22Rv1 (cell line): Measurements from ENCODE around the gene STC2.

Source experiments
- H3K27ac ChIP-seq: fragments of 450-650 bp; 2 replicates; pipeline ENCODE4 v1.5.1; 2017
- ZFX ChIP-seq: fragments of 450-650 bp; IDR thresholded peaks from 2 replicates; pipeline ENCODE4 v1.6.1; 2017; ENCODE audit warnings: antibody characterized with exemption, borderline replicate concordance
- TF ChIP-seq, protein P1 (sequence below): fragments of 450-650 bp; IDR thresholded peaks from 2 replicates; pipeline ENCODE4 v1.5.1; 2017; ENCODE audit warnings: mild to moderate bottlenecking

STC2 gene

DNA sequence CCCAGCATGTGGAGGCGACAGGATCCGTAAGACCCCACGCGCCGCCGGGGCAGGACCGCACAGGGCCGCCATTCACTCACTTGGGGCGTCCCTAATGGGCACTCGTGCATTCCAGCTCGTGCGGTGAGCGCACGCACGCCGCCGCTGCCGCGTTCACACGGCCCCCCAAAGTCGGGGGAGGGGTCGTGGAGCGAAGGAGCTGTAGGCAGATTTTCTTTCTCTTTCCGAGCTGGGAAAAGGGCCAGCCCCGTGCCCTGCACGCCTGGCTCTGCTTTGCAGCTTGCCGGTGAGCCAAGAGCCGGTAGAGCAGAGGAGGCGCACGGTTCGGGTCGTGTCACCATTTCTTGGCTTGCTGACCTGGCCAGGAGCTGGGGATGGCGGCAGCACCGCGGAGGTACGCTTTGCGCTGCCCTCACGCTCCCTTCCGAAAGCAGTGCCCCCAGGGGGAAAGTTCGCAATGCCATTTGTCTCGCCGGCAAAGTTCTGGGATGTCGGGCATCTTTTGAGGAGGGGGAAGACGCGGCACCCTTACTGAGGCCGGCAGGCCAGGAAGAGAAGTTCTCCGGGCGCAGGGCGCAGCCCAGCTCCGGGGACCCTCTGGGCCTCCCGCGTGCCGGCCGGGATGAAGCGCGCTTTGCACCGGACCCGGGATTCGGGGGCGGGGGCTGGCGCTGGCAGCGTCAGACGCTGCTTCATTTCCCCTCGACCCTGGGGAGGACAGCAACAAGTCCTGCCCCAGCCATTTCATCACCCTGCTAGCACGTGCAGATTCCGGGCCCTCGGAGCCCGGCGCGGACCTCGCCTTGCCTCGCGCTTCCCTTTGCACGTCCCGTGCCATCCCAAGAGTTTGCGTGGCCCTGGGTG lies 898 bp downstream of the STC2 start:
- no peak for TF ChIP-seq ZFX
- TF ChIP-seq, protein P1, sequence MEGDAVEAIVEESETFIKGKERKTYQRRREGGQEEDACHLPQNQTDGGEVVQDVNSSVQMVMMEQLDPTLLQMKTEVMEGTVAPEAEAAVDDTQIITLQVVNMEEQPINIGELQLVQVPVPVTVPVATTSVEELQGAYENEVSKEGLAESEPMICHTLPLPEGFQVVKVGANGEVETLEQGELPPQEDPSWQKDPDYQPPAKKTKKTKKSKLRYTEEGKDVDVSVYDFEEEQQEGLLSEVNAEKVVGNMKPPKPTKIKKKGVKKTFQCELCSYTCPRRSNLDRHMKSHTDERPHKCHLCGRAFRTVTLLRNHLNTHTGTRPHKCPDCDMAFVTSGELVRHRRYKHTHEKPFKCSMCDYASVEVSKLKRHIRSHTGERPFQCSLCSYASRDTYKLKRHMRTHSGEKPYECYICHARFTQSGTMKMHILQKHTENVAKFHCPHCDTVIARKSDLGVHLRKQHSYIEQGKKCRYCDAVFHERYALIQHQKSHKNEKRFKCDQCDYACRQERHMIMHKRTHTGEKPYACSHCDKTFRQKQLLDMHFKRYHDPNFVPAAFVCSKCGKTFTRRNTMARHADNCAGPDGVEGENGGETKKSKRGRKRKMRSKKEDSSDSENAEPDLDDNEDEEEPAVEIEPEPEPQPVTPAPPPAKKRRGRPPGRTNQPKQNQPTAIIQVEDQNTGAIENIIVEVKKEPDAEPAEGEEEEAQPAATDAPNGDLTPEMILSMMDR = no peak
- H3K27ac ChIP-seq = peak overlapping the region; percentile 65

DNA sequence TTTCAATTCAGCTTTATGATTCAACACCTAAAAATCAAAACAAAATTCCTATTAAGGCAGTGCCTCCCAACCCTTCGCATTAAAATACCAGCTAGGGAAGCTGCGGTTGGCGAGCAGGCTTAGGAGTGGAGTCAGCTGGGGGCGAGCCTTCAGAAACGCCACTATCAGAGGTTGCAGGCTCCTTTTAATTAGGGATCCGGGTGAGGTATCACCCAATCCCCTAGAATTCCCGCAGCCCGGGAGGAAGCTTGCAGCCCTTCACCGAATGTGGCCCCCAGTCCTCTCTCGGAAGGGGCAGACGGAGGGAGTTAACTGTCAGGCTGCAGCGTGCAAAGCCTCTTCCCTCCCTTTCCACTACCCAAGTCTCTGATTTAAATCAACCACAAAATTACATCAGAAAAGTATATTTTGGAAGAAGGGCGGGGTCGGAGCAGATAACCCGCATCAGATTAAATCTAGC lies 1.7 kb downstream of the STC2 start:
- no peak overlapping the region for H3K27ac ChIP-seq
- TF ChIP-seq, protein P1 = no peak
- TF ChIP-seq ZFX = no peak

DNA sequence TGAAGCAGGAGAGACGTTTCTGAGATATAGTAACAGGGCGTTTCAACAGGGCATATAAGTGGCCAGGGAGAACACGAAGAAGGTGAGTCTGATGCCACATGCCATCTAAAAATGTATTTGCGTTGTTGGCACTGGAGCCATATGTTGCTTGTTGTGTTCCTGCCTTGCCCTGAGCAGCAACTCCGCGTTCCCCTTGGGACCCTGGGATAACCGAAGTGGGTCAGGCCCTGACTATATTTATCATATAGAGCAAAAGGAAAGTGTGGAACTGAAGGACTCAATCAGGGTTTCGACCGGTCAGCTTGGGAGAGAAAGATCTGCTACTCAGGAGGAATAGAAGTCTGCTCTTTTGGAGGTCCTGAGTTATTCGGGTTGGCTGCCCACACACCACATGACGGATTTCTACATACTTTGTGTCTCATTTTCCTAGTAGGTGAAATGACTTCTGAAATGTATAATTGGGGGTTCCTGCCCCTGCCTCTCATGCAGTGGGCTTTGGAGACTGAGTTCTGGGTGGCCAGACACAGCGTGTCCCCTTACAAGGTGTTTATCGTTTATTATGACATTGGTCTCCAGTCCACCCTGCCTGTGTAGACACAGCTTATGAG lies 3.0 kb downstream of the STC2 start:
- H3K27ac ChIP-seq = no peak overlapping the region
- no peak for TF ChIP-seq ZFX
- TF ChIP-seq, protein P1 = no peak

DNA sequence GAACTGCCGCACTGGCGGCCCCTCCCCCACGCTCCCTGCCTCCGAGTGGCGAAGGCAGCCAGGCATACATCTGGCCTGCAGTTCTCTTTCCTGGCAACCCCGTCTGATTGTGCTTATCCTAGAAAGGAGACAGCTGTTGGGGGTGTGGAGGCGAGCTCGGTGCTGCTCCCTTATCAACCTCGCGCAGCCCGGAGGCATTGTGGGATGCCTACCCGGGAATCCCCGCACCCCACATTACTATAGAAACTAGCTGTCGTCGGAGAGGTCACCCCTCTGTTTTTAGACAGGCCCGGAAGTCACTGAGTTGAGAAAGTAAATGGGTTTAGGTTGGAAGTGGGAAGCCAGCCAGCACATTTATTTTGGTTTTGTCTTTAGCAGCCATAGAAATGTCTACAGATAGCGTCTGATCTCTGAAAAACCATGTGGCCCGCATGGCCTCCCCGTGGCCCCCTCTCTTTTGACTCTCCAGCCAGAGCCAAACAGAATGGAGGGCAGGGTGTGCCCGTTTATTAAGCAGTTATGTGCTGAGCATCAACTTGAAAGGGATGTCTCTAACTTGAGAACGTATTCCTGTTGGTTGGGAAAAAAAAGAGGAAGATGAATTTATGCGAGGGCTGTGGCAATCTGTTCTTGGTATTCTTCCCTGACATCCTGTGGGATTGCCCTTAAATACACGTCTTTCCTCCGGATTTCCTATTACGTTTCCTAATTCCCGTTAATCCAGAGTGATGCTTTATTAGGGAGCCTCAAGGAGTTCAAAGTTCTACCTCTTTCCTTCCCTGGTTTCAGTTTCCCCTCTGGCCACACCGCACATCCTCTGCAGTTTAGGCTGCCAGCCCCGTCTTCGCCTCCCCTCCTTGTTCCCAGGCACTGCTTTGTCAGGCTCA lies 3.9 kb downstream of the STC2 start:
- no peak overlapping the region for H3K27ac ChIP-seq
- TF ChIP-seq, protein P1 = no peak
- no peak for TF ChIP-seq ZFX

DNA sequence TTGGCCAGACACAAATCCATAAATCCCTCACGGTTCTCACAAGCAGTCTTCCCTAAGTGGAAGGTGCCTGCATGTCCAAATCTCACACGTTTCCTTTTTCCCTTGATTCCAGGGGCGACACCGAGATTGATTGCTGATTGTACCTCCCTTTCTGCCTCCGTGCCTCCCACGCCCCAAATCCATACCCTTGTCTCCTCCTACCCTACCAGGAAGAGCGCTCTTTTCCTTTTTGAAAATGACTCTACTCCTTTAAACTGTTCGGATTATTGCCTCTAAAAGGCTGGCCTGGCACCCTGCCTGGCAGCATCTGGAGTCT lies 4.5 kb downstream of the STC2 start:
- H3K27ac ChIP-seq = no peak overlapping the region
- TF ChIP-seq ZFX = no peak
- TF ChIP-seq, protein P1 = no peak

DNA sequence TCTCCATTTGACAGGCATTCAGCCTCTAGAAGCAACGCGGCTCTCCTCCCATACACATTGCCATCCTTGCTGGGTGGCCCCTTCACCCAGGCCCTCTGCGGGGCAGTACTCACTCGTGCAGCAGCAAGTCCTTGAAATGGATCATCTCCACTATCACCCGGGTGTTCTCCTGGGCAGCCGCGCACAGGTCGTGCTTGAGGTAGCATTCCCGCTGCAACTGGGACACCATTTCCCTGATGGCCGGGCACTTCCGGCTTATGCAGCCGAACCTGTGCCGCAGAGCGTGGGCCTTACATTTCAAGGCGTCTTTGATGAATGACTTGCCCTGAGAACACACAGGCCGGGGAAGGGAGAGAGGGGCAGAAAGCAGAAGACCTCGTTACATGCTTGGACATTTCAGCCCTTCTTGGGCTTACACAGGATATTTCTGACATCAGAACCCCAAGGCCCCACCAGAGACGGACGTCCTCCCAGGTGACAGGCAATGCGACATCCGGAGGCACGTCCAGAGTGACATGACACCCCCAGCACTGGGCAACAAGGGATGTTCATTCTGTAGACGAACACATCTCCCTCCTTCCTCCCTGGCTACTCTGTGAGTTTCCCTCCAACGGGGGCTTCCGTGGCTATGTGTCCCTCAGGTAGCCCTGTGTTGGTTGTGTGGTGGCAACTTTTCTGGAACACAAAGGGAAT lies 5.0 kb downstream of the STC2 start:
- H3K27ac ChIP-seq = no peak overlapping the region
- TF ChIP-seq ZFX = no peak
- TF ChIP-seq, protein P1 = no peak
